HG03175 (cell line): Measurements from ENCODE around the gene SORCS2.

Experiments used
- ATAC-seq: cut with Tn5 transposase; IDR thresholded peaks from one replicate; pipeline ENCODE4 v1.9.1; 2021; ENCODE audit warnings: mild to moderate bottlenecking, moderate library complexity; ENCODE audit not compliant: unreplicated experiment

Gene SORCS2

GRCh38 chr4:7333801-7334421 is 141.6 kb downstream of the SORCS2 start:
- ATAC-seq: no peak

GRCh38 chr4:7334521-7335275 is 142.4 kb downstream of the SORCS2 start:
- no peak for ATAC-seq

GRCh38 chr4:7335344-7336066 is 143.2 kb downstream of the SORCS2 start:
- peak; percentile 71 for ATAC-seq

- no peak for ATAC-seq
Observed at GRCh38 chr4:7336067-7336569, 143.8 kb downstream of the SORCS2 start.

GRCh38 chr4:7336732-7337131 is 144.4 kb downstream of the SORCS2 start:
- ATAC-seq: no peak

- no peak for ATAC-seq
Observed at GRCh38 chr4:7337196-7338058, 145.1 kb downstream of the SORCS2 start.

GRCh38 chr4:7338059-7338452 is 145.7 kb downstream of the SORCS2 start:
- ATAC-seq: no peak

GRCh38 chr4:7338876-7339623 is 146.7 kb downstream of the SORCS2 start:
- no peak for ATAC-seq

GRCh38 chr4:7339751-7340552 is 147.6 kb downstream of the SORCS2 start:
- ATAC-seq: no peak

GRCh38 chr4:7340553-7341433 is 148.5 kb downstream of the SORCS2 start:
- ATAC-seq: no peak

GRCh38 chr4:7341491-7342222 is 149.3 kb downstream of the SORCS2 start:
- ATAC-seq: no peak

- no peak for ATAC-seq
Observed at GRCh38 chr4:7342223-7343080, 150.1 kb downstream of the SORCS2 start.

- ATAC-seq: no peak
Observed at GRCh38 chr4:7343081-7343655, 150.8 kb downstream of the SORCS2 start.

GRCh38 chr4:7343950-7344349 is 151.6 kb downstream of the SORCS2 start:
- ATAC-seq: no peak

- no peak for ATAC-seq
Observed at GRCh38 chr4:7344636-7345155, 152.4 kb downstream of the SORCS2 start.

- no peak for ATAC-seq
Observed at GRCh38 chr4:7347981-7348380, 155.6 kb downstream of the SORCS2 start.
